OCI-LY3 (cell line): Measurements from ENCODE around the gene TLN1.

ENCODE experiments used
- EZH2phosphoT487 ChIP-seq: fragments of 200-600 bp; shearing (Covaris generic); IDR thresholded peaks from 2 replicates; pipeline ENCODE4 v1.6.1; 2018; ENCODE audit warnings: antibody characterized with exemption, mixed run types, low read depth
- TF ChIP-seq, protein P1 (sequence below): fragments of 200-600, 300-600 bp; sonication (generic); IDR thresholded peaks from 2 replicates; pipeline ENCODE4 v1.5.1; 2014; ENCODE audit warnings: antibody characterized with exemption, low read length, low read depth

DNA sequence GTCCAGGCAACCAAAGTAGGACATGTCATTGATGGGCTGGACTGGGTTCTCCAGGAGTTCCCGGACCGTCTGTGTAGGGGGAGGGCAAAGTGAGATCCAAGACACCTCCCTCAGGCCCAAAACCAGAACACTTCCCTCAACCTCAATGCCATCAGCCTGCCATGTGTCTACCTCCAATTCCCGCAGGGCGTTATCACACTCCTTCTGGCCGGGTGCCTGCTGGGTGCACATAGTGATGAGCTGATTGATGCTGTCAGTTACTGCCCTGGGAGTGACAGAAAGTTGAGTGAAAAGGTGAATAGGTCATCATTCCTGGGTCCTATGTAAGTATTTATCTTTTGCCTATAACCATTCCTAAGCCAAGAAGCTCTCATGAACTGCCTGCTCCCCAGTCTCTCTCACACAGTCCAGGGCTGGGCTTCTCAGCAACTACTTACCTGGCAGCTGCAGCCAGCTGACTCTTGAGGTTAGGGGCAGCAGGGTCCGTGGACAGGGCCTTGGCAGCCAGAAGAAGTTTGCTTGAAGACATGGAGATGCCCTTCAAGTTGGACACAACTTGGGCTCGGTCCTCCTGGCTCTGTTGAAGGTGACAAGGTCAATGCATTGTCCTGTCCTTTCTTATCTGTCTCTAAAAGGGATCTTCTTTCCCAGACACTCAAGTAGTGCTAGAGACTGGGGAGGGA lies 21.0 kb downstream of the TLN1 start:
- TF ChIP-seq, protein P1, sequence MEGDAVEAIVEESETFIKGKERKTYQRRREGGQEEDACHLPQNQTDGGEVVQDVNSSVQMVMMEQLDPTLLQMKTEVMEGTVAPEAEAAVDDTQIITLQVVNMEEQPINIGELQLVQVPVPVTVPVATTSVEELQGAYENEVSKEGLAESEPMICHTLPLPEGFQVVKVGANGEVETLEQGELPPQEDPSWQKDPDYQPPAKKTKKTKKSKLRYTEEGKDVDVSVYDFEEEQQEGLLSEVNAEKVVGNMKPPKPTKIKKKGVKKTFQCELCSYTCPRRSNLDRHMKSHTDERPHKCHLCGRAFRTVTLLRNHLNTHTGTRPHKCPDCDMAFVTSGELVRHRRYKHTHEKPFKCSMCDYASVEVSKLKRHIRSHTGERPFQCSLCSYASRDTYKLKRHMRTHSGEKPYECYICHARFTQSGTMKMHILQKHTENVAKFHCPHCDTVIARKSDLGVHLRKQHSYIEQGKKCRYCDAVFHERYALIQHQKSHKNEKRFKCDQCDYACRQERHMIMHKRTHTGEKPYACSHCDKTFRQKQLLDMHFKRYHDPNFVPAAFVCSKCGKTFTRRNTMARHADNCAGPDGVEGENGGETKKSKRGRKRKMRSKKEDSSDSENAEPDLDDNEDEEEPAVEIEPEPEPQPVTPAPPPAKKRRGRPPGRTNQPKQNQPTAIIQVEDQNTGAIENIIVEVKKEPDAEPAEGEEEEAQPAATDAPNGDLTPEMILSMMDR, result no peak
- no peak for TF ChIP-seq EZH2phosphoT487
